ENCODE measurements around the gene HEXA.

The HEXA gene

DNA sequence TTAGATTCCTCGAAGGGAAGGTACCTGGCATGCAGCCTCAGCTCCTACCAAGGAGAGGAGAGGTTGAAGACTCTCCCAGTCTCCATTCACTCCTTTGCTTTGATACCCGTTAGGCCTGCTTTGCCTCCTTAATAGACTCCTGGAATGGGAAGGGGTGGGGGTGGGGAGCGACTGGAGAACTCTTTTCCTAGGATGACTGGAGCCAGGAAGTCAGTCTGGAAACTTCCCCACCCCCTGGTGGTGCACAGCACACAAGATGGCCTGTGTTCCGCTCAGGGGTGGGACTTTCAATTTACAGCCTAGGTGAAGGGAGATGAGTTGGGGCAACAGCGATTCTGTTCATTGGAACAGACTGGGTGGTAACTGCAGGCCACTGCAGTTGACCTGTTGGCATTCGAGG lies 34.5 kb downstream of the HEXA start:
- no peak for DNase-seq (ENCODE audit: low spot score)
- no peak overlapping the region for H3K27ac ChIP-seq
- TF ChIP-seq, protein P1, sequence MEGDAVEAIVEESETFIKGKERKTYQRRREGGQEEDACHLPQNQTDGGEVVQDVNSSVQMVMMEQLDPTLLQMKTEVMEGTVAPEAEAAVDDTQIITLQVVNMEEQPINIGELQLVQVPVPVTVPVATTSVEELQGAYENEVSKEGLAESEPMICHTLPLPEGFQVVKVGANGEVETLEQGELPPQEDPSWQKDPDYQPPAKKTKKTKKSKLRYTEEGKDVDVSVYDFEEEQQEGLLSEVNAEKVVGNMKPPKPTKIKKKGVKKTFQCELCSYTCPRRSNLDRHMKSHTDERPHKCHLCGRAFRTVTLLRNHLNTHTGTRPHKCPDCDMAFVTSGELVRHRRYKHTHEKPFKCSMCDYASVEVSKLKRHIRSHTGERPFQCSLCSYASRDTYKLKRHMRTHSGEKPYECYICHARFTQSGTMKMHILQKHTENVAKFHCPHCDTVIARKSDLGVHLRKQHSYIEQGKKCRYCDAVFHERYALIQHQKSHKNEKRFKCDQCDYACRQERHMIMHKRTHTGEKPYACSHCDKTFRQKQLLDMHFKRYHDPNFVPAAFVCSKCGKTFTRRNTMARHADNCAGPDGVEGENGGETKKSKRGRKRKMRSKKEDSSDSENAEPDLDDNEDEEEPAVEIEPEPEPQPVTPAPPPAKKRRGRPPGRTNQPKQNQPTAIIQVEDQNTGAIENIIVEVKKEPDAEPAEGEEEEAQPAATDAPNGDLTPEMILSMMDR (IDR thresholded peaks at IDR 0.05): no peak

DNA sequence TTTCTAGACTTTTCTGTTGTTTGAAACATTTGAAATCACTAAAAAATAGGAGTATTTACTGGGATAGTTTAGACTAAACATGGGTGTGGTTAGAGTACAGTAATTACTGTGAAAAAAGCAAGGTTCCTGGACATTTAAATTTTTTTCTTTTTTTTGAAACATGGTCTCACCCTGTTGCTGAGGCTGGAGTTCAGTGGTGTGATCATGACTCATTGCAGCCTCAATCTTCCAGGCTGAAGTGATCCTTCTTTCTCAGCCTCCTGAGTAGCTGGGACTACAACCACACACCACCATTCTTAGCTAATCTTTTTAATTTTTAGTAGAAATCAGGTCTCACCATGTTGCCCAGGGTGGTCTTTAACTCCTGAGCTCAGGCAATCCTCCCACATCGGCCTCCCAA lies 35.4 kb downstream of the HEXA start:
- TF ChIP-seq, protein P1 (IDR thresholded peaks at IDR 0.05): no peak
- DNase-seq (ENCODE audit: low spot score): no peak
- Histone ChIP-seq H3K27ac (no peak overlapping the region), H3K4me3 (no peak overlapping the region)

More for the DNA sequence above, 34.5 kb downstream of the HEXA start:
- no peak overlapping the region for H3K4me3 ChIP-seq

DNA sequence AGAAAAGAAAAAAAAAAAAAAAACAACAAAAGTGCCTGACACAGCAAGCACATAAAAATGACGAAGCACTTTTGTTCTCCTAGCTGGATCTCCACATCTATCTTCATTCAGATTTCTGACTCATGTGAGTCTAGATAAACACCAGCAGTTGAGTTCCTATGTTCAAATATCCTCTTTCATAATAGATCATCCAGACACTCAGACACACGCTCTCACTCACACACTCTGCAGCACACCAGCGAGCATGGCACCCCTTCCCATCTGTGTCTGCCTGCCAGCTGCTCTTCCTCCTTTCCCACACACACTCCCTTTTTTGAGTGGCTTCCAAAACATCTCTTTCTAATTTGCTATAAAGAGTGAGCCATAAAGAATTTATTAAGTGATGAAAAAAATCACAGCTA lies 36.0 kb downstream of the HEXA start:
- Histone ChIP-seq H3K27ac (no peak overlapping the region), H3K4me3 (no peak overlapping the region)
- TF ChIP-seq, protein P1 (IDR thresholded peaks at IDR 0.05): no peak
- DNase-seq (ENCODE audit: low spot score): no peak

DNA sequence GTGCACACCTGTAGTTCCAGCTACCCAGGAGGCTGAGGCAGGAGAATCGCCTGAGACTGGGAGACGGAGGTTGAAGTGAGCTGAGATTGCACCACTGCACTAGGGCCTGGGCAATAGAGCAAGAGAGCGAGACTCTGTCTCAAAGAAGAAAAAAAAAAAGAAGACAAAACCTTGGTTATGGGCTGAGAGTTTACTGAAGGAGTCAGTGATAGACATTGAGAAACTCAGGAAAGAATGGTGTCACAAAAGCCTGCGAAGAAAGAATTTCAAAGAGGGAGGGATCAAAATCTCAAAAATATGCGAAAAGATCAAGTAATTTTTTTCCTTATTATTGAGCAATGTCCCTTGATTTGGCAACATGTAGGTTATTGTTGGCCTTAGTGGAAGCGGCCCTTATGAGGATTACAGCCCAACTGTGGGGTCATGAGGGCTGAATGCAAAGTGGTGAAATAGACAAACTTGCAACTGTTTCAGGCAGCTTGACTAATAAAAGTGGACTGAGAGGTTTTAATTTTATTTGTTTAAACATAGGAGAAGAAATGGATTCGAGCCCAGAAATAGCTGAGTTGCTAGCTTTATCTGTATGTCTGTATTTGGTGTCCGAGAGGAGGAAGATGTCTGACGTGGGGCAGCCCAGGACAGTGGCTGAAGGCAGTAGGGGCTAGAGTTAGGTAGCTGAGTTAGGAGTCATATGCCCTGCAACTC lies 37.0 kb downstream of the HEXA start:
- no peak for DNase-seq (ENCODE audit: low spot score)
- Histone ChIP-seq H3K4me3 (no peak overlapping the region), H3K27ac (peak overlapping the region; percentile 30 to 79)
- TF ChIP-seq, protein P1 (IDR thresholded peaks at IDR 0.05): no peak

DNA sequence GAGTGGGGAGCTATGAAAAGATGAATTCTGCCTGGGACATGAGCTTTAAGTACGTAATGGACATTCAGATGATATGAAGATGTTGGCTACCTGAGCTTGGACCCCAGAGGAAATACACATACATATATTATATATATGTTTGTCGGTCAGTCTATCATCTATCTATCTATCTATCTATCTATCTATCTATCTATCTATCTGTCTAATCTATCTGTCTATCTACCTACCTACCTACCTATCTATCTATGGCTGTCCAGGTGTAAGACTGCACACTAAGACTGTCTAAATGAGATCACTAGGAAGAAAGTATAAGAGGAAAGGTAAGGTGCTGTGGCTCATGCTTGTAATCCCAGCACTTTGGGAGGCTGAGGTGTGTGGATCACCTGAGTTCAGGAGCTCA lies 37.7 kb downstream of the HEXA start:
- no peak for DNase-seq (ENCODE audit: low spot score)
- Histone ChIP-seq H3K4me3 (no peak overlapping the region), H3K27ac (peak overlapping the region in 1 of 2 donors; percentile 41)
- TF ChIP-seq, protein P1 (IDR thresholded peaks at IDR 0.05): no peak

DNA sequence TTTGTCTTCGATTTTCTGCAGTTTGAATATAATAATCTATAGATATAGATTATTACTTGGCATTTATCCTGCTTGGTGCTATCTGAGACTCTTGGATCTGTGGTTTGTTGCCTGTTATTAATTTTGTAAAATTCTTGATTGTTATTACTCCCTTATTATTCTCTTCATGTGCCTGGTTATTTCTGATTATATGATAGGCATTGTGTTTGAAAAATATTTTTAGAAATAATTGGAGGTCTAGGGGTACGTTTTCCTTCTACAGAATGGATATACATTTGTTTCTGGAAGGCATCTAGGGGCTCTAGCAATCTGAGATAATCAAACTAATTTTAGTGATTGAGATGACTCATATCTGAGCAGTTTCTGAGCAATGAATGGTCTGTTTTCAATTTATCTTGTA lies 41.0 kb downstream of the HEXA start:
- DNase-seq (ENCODE audit: low spot score): no peak
- H3K27ac ChIP-seq: no peak overlapping the region
- TF ChIP-seq, protein P1 (IDR thresholded peaks at IDR 0.05): no peak
- H3K4me3 ChIP-seq: no peak overlapping the region

DNA sequence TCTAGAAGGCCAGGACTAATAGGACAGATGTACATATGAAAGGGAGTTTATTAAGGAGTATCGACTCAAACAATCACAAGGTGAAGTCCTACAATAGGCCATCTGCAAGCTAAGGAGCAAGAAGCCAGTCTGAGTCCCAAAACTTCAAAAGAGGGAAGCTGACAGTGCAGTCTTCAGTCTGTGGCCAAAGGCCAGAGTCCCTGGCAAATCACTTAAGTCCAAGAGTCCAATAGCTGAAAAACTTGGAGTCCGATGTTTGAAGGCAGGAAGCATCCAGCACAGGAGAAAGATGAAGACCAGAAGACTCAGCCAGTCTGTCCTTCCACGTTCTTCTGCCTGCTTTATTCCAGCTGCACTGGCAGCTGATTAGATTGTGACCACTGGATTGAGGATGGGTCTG lies 44.8 kb downstream of the HEXA start:
- no peak for DNase-seq (ENCODE audit: low spot score)
- Histone ChIP-seq H3K4me3 (no peak overlapping the region), H3K27ac (no peak overlapping the region)
- TF ChIP-seq, protein P1 (IDR thresholded peaks at IDR 0.05): no peak
